GM18505 (cell line): ENCODE data around the gene CSH2.
"Not testable (repeated sequence)": the region's sequence is repeated elsewhere in the genome, so short reads cannot be mapped to it uniquely, and the experiment has no call there.

ENCODE experiments used
- ATAC-seq: cut with Tn5 transposase; IDR thresholded peaks from one replicate; pipeline ENCODE4 v1.9.1; 2021; ENCODE audit not compliant: unreplicated experiment
- POLR2A ChIP-seq: IDR thresholded peaks from 4 replicates; pipeline ENCODE4 v1.6.1; 2011; ENCODE audit warnings: borderline replicate concordance; ENCODE audit not compliant: insufficient read depth, insufficient read length; ENCODE audit errors: extremely low read depth

The CSH2 gene

GRCh38 chr17:63898899-63899798 lies 25.7 kb upstream of the CSH2 start:
- not testable (repeated sequence) for ATAC-seq

GRCh38 chr17:63896524-63897354 lies 23.3 kb upstream of the CSH2 start, which contains the start of gene CSH1:
Gene CSH1 (minus strand): TSS chr17:63896574. CDS start chr17:63896511, 63 bp downstream.
- ATAC-seq, result not testable (repeated sequence)

GRCh38 chr17:63894821-63895220 lies 21.3 kb upstream of the CSH2 start:
- not testable (repeated sequence) for ATAC-seq

GRCh38 chr17:63894021-63894420 lies 20.5 kb upstream of the CSH2 start:
- not testable (repeated sequence) for ATAC-seq

- not testable (repeated sequence) for ATAC-seq
Measured at GRCh38 chr17:63892316-63893037, 19.0 kb upstream of the CSH2 start.

GRCh38 chr17:63889026-63889848 lies 15.8 kb upstream of the CSH2 start:
- ATAC-seq, result not testable (repeated sequence)

GRCh38 chr17:63885119-63885518 lies 11.6 kb upstream of the CSH2 start:
- ATAC-seq, result not testable (repeated sequence)

- ATAC-seq, result not testable (repeated sequence)
Measured at GRCh38 chr17:63882626-63883126, 9.2 kb upstream of the CSH2 start.

GRCh38 chr17:63881935-63882601 lies 8.6 kb upstream of the CSH2 start, which contains the start of gene GH2:
Gene GH2 (minus strand): TSS chr17:63881944. CDS start chr17:63881801, 143 bp downstream.
- ATAC-seq, result no peak
- TF ChIP-seq POLR2A, result no peak

GRCh38 chr17:63881337-63881736 lies 7.9 kb upstream of the CSH2 start:
- ATAC-seq, result not testable (repeated sequence)

GRCh38 chr17:63880706-63881105 lies 7.2 kb upstream of the CSH2 start:
- TF ChIP-seq POLR2A, result no peak
- no peak for ATAC-seq

GRCh38 chr17:63878413-63878812 lies 4.9 kb upstream of the CSH2 start:
- not testable (repeated sequence) for ATAC-seq

- not testable (repeated sequence) for ATAC-seq
Measured at GRCh38 chr17:63874693-63875092, 1.2 kb upstream of the CSH2 start.

- not testable (repeated sequence) for ATAC-seq
Measured at GRCh38 chr17:63874061-63874626, 667 bp upstream of the CSH2 start.

- not testable (repeated sequence) for ATAC-seq
Measured at GRCh38 chr17:63871646-63872365, 1.7 kb downstream of the CSH2 start.

- ATAC-seq, result not testable (repeated sequence)
Measured at GRCh38 chr17:63870292-63870665, 3.2 kb downstream of the CSH2 start.

GRCh38 chr17:63869491-63870291 lies 3.8 kb downstream of the CSH2 start:
- not testable (repeated sequence) for ATAC-seq
